Measurements from ENCODE around the gene GPC5. TPM values are rescaled to one million over a fixed set of nuclear protein-coding genes. Genes with fewer than 3 reads are reported as not detected.

GPC5 gene
- total RNA-seq, 1 donor from 2014 or later = 0.07 TPM

DNA sequence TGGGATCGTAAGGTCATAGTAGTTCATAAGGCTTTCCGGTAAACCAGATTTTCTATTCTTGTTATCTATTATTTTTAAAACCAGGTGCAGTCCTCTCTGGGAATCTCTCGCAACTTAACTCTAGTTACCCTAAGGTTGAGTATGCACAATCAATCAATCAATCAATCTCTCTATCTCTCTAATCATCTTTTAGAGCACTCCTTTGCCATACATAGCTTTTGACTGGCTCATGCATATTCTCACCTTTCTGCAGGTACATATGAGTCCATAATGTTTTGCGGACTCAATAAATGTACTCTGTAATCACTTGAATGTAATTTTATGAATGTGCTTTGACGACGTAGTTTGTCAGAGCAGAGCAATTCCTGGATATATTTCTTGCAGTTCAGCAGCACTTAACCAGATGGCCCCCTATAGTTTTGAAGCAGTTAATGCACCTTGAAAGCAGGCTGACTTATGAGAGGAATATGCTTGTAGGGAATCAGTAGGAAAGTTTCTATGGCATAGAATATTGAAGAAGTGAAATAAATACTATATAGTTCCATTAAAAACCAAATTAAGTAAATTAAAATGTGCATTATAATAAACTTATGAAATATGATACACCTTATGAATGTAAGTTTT lies 524.7 kb downstream of the GPC5 start:
- Histone ChIP-seq H3K27ac (no peak overlapping the region), H2AFZ (replicated peaks) (peak overlapping the region; percentile 47), H3K4me2 (no peak overlapping the region), H3K4me1 (no peaks in the 10 kb centered on the region), H3F3A (ENCODE audit: low read depth) (no peaks in the 10 kb centered on the region), H3K9me3 (ENCODE audit: low read depth) (no peaks in the 10 kb centered on the region), H3K27me3 (no peaks in the 10 kb centered on the region), H3K9ac (no peak overlapping the region), H3K36me3 (no peaks in the 10 kb centered on the region), H4K20me1 (ENCODE audit: low read depth) (no peaks in the 10 kb centered on the region), H3K79me2 (ENCODE audit: low read depth) (no peaks in the 10 kb centered on the region), H3K4me3 (no peak overlapping the region)
- Mint-ChIP-seq H3K4me3 (no peak overlapping the region), H3K9me3 (no peaks in the 10 kb centered on the region), H3K27ac (no peak overlapping the region), H3K27me3 (ENCODE audit: insufficient read depth, low read depth) (no peaks in the 10 kb centered on the region), H3K4me1 (no peaks in the 10 kb centered on the region), H3K36me3 (no peaks in the 10 kb centered on the region)
- no peak for TF ChIP-seq EZH2 (IDR thresholded peaks at IDR 0.05)
- TF ChIP-seq, protein P1, sequence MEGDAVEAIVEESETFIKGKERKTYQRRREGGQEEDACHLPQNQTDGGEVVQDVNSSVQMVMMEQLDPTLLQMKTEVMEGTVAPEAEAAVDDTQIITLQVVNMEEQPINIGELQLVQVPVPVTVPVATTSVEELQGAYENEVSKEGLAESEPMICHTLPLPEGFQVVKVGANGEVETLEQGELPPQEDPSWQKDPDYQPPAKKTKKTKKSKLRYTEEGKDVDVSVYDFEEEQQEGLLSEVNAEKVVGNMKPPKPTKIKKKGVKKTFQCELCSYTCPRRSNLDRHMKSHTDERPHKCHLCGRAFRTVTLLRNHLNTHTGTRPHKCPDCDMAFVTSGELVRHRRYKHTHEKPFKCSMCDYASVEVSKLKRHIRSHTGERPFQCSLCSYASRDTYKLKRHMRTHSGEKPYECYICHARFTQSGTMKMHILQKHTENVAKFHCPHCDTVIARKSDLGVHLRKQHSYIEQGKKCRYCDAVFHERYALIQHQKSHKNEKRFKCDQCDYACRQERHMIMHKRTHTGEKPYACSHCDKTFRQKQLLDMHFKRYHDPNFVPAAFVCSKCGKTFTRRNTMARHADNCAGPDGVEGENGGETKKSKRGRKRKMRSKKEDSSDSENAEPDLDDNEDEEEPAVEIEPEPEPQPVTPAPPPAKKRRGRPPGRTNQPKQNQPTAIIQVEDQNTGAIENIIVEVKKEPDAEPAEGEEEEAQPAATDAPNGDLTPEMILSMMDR (IDR thresholded peaks at IDR 0.05) = peak; percentile 61
- peak; percentile 25 for DNase-seq (ENCODE audit: low spot score)

DNA sequence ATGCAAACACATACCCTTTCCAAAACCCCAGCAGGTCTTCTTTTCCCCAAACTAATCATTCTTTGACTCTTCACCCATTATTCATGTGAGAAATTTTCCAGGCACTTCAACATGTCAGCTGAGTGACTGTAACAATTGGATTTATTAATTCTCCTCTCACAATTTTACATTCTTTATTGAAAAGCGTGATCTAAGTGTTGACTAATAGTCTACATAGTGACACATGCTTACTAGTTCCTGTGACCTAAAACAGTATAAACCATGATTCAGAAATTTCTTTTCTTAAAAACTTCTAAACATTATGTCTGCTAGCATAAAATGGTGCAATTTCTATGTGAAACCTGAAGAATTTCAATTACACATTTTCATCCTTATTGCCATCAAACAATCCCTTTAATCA lies 532.3 kb downstream of the GPC5 start:
- no peaks in the 10 kb centered on the region for H3K27me3 Mint-ChIP-seq (ENCODE audit: insufficient read depth, low read depth)

DNA sequence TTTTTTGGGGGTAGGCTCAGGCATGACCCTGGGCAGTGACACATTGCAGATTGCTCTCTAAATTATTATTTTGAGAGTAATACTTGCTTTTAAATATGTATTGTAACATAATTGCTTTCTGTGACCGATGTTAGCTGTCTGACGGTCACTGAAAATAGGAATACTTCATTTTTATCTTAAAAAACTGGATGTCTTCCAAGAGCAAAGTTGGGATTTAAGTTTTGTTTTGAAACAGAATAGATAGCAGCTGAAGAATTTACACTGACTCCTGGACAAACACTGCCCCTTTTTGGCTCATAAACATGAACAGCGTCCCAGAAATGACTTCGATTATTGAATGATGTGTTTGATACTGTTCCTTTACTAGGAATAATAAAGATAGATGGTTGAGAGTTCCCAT lies 535.9 kb downstream of the GPC5 start:
- Histone ChIP-seq H3K27ac (no peak overlapping the region), H4K20me1 (ENCODE audit: low read depth) (no peaks in the 10 kb centered on the region), H3K36me3 (no peaks in the 10 kb centered on the region), H3K27me3 (no peaks in the 10 kb centered on the region), H3K4me1 (no peaks in the 10 kb centered on the region), H3K9me3 (ENCODE audit: low read depth) (no peaks in the 10 kb centered on the region), H2AFZ (replicated peaks) (no peak overlapping the region), H3K4me2 (no peak overlapping the region), H3K4me3 (no peak overlapping the region), H3K79me2 (ENCODE audit: low read depth) (no peaks in the 10 kb centered on the region), H3F3A (ENCODE audit: low read depth) (no peaks in the 10 kb centered on the region), H3K9ac (no peak overlapping the region)
- H3K4me1 Mint-ChIP-seq = no peaks in the 10 kb centered on the region
- no peak for DNase-seq (ENCODE audit: low spot score)
- no peak overlapping the region for H3K4me3 Mint-ChIP-seq
- no peak overlapping the region for H3K27ac Mint-ChIP-seq
- H3K9me3 Mint-ChIP-seq = no peaks in the 10 kb centered on the region
- no peaks in the 10 kb centered on the region for H3K36me3 Mint-ChIP-seq
- no peaks in the 10 kb centered on the region for H3K27me3 Mint-ChIP-seq (ENCODE audit: insufficient read depth, low read depth)
- TF ChIP-seq EZH2phosphoT487 (IDR thresholded peaks at IDR 0.05) (no peak), EZH2 (IDR thresholded peaks at IDR 0.05) (no peak)
- TF ChIP-seq, protein P1 (IDR thresholded peaks at IDR 0.05) = no peak

More for the DNA sequence above, 532.3 kb downstream of the GPC5 start:
- Mint-ChIP-seq H3K27ac (no peak overlapping the region), H3K36me3 (no peaks in the 10 kb centered on the region), H3K4me1 (no peaks in the 10 kb centered on the region), H3K9me3 (no peaks in the 10 kb centered on the region), H3K4me3 (no peak overlapping the region)
- Histone ChIP-seq H2AFZ (replicated peaks) (no peak overlapping the region), H3K9me3 (ENCODE audit: low read depth) (no peaks in the 10 kb centered on the region), H3K27me3 (no peaks in the 10 kb centered on the region), H3K4me1 (no peaks in the 10 kb centered on the region), H4K20me1 (ENCODE audit: low read depth) (no peaks in the 10 kb centered on the region), H3K4me3 (no peak overlapping the region), H3K9ac (no peak overlapping the region), H3K4me2 (no peak overlapping the region), H3F3A (ENCODE audit: low read depth) (no peaks in the 10 kb centered on the region), H3K79me2 (ENCODE audit: low read depth) (no peaks in the 10 kb centered on the region), H3K36me3 (no peaks in the 10 kb centered on the region), H3K27ac (no peak overlapping the region)
- DNase-seq (ENCODE audit: low spot score) = no peak
- TF ChIP-seq, protein P1 (IDR thresholded peaks at IDR 0.05) = no peak
- TF ChIP-seq EZH2phosphoT487 (IDR thresholded peaks at IDR 0.05) (no peak), EZH2 (IDR thresholded peaks at IDR 0.05) (no peak)
